UCSD-AML1 (cell line): ENCODE results near the gene EDAR.

ENCODE experiments used
- DNase-seq: peaks from one replicate; lab custom pipeline; 2025; ENCODE audit not compliant: unreplicated experiment; lab: John Stamatoyannopoulos, UW

Gene EDAR

DNA sequence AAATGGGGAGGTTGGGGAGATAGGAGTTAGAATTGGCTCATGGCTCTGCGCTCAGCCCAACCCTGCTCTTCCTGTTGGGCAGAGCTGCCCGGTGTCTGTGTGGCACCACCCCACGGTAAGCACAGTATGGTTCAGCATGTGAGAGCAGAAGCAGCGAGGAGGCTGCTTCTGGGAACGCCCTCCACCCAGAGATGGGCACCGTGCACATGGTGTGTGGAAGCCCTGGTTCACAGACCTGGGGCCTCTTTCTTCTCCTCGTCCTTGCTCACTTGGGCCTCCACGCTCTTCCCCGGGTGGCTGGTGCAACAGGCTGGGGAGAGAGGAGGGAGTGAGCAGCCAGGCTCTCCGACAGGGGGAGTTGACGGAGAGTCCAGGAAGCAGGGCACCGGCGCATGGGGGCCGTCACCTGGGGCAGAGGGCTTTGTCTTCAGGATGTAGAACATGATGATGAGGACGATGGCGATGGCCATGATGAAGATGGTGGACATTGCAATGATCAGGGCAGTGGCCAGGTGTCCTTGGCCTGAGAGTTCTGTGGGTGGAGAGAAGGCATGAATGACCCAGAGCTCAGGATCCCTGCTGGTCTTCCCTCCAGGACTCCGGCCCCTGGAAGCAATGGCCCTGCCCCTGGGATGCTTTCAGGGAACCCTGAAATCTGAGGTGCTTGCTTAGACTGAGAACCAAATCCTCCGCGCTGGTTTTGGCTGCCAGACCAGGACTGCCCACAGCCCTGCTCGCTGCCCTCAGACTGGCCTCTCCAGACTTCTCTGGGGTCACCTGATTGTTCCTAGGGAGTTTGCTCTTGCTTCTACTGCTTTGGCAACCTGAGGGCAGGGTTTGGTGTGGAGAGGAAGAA lies 78.3 kb downstream of the EDAR start:
- DNase-seq = no peak

- DNase-seq = no peak
Measured at GRCh38 chr2:108910011-108910431, 79.0 kb downstream of the EDAR start.

DNA sequence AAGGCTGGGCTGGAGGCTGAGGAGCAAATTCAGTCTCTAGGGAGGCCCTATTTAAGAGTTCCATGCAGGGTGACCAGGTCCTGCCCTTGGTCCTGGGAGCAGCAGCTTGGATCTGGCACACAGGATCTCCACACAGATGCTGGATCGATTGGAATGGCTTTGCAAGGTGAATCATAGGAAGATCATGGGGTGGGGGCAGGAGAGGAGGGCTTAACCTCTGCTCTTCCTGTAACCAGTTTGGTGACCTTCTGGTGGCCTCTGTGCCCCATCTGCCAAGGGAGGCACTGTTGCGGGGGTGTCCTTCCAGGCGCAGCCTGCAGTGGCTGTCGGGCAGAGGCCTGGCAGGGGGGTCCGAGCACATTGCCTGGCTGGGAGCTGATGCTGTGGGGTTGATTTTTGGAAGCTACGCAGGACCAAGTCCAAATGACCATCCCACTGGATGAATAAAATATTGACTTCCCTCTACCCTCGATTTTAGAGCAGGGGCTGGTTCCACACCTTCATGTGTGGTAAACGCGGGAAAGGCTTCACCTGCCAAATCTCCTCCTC lies 79.7 kb downstream of the EDAR start:
- DNase-seq = no peak

- DNase-seq = no peak
Measured at GRCh38 chr2:108908713-108909070, 80.3 kb downstream of the EDAR start.

DNA sequence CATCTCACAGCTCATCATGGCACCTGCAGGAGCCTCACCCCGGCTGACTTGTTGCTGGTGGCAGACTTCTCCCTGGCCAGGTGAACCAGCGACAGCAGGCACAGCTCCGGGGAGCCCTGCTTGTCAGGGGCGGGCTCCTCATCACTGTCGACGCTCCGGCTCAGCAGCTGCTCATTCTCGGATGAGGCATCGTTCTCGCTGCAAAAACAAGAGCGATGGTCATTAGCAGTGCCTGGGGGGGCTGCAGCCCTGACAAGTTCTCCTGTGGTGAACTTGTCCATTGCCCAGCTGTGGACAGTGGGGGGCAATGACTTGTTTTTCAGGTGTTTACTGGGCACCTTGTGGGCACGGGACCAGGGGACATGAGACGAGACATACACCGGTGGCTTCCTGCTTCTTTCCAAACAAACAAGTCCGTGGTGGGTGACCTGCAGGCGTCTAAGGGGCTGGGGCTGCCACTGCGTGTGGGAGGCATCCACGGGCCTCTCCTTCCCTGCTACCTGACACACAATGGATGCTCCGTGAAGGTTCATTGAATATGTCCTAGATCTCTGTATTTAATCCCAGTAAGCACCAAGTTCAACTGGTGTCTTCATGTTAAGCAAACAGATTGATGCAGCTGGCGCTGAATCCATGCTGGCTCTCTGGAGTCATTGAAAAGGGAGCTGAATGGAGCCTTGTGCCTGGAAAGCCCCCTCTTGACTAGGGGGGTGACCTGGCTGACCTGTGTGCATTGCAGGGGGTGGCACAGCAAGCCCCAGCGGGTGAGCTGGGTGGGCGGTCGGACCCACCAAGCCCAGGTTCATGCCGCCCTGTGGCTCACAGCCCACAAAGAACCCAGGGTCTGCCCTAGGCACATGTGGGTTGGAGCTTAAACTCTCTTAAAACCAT lies 81.0 kb downstream of the EDAR start:
- no peak for DNase-seq

DNA sequence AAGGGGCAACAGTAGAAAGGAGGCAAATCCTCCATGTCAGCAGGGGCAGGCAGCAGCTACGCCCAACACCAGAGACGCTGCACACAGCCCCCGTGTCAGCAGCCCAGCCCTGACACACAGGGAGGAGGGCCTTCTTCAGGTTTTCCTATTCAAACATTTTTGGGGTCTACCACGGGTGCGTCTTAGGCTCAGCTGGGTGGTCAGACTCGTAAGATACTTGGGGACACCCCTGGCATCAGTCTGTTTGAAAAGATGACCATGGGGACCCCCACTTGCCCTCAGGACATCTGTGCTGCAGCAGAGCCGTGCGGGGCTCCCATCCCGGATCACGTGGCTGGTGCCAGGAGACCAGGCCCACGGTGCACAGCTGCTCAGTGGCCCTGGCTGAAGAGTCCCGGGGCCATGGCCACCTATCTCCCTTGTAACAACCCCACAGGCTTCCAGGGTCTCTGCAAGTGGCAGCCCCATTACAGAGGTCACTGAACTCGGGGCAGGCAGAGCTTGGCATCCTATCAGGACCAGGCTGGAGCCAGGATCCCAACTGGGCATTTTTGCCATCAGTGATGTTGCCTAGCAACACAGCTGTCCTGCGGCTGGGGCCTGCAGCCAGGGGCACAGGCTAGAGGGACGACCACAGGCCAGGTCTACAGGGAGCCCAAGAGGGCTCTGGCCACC lies 82.5 kb downstream of the EDAR start:
- DNase-seq = no peak

- no peak for DNase-seq
Measured at GRCh38 chr2:108905906-108906305, 83.1 kb downstream of the EDAR start.

DNA sequence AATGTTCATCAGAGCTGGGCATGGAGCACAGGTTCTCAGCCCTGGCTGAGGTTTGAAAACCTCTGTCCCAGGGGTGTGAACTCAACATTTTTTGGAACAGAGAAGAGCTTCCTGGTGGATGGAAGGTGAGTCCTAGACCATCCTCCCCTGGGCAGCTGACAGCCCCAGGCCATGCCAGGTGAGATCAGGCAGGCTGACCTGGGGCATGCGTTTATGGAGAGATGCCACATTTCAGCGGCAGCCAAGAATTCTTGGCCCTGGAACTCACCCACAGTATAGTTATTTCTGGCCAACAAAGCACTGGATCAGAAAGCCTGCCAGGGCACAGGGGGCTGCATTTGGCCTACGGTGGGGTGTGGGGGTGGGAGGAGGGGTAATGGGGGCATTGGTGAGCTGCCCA lies 83.8 kb downstream of the EDAR start:
- no peak for DNase-seq

- DNase-seq = no peak
Measured at GRCh38 chr2:108904680-108905079, 84.3 kb downstream of the EDAR start.

DNA sequence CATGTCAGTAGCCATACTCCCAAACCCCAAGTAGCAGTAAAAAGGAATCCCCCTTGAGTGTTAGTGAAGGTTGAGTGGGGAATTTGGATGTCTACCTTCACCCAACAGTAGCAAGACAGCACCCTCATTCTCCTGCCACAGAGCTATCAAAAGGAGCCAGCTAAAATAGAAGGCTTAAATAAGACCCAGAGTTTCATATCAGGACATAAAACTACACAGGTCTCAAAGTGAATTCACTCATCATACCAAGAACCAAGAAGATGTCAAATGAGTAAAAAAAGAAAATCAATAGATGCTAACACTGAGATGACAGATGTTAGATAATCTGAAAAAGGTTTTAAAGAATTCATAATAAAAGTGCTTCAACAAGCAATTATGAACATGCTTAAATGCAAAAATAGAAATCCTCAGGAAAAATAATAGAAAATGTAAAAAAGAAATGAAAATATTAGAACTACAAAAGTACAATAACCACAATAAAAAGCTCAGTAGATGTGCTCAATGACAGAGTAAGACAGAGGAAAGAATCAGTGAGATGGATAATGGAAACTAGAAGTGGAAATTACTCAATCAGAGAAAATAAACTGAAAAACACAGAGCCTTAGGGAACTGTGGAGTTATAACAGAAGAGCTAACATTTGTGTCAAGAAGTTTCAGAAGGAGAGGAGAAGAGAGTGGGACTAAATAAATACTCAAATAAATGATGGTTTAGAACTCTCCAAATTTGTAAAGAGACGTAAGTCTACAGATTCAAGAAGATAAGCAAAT lies 90.5 kb downstream of the EDAR start:
- no peak for DNase-seq

DNA sequence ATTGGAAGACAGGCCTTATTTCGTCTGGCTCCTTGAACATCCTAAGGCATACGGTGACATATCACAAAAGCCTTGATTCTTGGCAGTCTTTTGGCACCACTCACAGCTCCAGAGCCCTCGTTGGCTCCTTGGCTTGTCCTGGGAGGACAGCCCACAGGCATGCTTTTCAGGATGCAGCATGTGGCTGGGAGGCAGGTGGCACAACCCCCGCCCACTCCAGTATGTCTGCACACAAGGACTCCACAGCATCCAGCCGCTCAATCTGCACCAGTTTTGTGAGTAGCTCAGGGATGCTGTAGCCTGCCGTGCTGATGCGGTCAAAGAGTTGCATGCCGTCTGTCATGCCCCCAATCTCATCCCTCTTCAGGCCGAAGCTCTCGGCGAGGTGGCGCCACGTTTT lies 92.3 kb downstream of the EDAR start:
- no peak for DNase-seq

- no peak for DNase-seq
Measured at GRCh38 chr2:108895188-108895587, 93.8 kb downstream of the EDAR start.

GRCh38 chr2:108894766-108895165 lies 94.3 kb downstream of the EDAR start:
- DNase-seq = no peak

- no peak for DNase-seq
Measured at GRCh38 chr2:108893277-108893676, 95.7 kb downstream of the EDAR start.

DNA sequence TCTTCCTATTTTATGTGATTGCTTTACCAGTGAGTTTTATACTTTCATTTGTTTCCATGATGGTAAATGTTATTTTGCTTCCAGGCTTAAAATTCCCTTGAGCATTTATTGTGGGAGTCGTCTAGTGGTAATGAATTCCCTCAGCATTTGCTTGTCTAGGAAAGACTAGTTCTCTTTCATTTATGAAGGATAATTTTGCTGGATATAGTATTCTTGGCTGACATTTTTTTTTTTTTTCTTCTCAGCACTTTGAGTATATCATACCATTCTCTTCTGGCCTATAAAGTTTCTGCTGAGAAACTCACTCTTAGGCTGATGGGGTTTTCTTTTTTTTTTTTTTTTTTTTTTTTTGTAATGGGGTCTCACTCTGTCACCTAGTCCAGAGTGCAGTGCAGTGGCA lies 99.1 kb downstream of the EDAR start:
- no peak for DNase-seq

GRCh38 chr2:108884619-108885018 lies 104.4 kb downstream of the EDAR start:
- no peak for DNase-seq

- no peak for DNase-seq
Measured at GRCh38 chr2:108878276-108878675, 110.7 kb downstream of the EDAR start.

DNA sequence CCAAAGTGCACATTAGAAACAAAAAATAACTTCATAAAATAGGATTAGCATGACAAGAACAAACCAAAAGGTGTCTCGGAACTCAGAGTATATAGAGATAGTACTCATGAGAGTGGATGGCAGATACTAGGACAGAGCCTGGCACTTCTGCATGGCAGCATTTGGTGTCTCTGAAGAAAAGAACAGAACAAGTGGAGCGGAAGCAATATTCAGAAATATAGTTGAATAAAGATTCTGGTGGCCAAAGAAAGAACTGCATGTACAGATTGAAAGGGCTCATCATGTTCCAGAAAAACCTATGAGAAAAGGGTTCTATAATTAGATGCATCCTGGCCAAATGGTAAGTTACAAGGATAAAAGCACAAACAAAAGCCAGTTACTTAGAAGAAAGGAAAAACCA lies 111.5 kb downstream of the EDAR start:
- no peak for DNase-seq

- no peak for DNase-seq
Measured at GRCh38 chr2:108870069-108870644, 118.9 kb downstream of the EDAR start.

DNA sequence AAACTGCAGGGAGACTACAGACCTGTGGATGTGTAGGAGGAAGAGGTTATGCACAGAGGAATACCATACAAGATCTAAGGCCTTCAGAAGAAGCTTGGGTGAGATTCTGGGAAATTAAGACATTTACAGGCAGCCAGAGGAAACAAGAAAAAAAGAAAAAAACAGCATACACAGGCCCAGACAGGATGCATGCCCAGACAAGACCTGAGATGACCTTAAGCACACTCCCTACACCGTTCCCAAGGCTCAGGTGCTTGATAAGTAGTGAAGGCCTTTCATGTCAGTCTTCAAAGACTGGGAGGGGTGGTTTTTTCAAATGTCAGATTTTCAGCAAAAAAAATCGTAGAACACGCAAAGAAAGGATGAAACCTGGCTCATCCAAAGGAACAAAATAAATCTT lies 119.5 kb downstream of the EDAR start:
- DNase-seq = no peak
